C4-2B (cell line): ENCODE data around the gene WNT7B.

ENCODE experiments used
- ZFX ChIP-seq: fragments of 450-650 bp; IDR thresholded peaks from 2 replicates; pipeline ENCODE4 v1.6.1; 2017
- TF ChIP-seq, protein P1 (sequence below): fragments of 450-650 bp; conservative IDR thresholded peaks from 2 replicates; pipeline ENCODE4 v1.5.1; 2017; ENCODE audit warnings: mild to moderate bottlenecking

DNA sequence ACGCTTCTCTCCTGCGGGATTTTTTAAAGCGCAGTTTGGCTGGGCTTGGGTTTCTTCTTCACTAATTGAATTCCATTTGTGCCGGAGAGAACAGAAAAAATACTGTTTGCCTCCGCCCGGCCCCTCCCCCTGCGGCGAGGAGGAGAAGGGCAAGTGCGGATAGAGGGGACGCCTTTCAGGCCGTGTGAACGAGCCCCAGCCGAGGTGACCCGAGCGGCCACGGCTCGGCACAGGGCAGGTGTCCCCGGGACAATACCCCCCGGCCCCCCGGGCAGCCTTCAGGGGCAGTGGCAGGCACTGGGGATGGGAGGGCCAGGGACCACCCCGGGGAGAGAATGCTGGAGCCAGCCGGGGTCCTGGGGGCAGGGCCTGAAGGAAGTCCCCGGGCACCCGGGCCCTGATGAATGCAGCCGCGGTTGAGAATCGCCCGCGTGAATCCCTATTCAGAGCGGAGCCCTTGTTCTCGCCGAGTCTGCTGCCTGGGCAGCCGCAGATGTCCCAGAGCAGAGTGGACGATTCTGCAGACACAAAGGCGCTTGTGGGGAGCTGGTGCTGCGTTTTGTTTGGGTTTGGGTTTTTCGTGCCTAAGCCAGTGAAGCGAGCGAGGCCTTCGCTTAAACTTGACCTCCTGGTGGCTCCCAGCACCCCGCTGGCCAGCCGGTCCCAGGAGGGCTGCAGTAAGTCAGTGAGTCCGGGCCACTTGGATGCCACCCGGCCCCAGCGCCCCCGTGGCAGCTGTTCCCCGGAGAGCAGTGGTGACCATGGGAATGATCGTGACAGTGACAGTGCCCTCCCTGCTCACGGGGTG is 96.0 kb downstream of the WNT7B start:
- TF ChIP-seq, protein P1, sequence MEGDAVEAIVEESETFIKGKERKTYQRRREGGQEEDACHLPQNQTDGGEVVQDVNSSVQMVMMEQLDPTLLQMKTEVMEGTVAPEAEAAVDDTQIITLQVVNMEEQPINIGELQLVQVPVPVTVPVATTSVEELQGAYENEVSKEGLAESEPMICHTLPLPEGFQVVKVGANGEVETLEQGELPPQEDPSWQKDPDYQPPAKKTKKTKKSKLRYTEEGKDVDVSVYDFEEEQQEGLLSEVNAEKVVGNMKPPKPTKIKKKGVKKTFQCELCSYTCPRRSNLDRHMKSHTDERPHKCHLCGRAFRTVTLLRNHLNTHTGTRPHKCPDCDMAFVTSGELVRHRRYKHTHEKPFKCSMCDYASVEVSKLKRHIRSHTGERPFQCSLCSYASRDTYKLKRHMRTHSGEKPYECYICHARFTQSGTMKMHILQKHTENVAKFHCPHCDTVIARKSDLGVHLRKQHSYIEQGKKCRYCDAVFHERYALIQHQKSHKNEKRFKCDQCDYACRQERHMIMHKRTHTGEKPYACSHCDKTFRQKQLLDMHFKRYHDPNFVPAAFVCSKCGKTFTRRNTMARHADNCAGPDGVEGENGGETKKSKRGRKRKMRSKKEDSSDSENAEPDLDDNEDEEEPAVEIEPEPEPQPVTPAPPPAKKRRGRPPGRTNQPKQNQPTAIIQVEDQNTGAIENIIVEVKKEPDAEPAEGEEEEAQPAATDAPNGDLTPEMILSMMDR, result no peak
- TF ChIP-seq ZFX, result no peak
